ENCODE measurements around the gene DNAH7. TPM values are rescaled to one million over a fixed set of nuclear protein-coding genes. Genes with fewer than 3 reads are reported as not detected.

Gene DNAH7
- total and polyA plus RNA-seq, 2 of the 4 experiments (the other 2 are of a cell fraction), result 0.22 to 0.36 TPM

DNA sequence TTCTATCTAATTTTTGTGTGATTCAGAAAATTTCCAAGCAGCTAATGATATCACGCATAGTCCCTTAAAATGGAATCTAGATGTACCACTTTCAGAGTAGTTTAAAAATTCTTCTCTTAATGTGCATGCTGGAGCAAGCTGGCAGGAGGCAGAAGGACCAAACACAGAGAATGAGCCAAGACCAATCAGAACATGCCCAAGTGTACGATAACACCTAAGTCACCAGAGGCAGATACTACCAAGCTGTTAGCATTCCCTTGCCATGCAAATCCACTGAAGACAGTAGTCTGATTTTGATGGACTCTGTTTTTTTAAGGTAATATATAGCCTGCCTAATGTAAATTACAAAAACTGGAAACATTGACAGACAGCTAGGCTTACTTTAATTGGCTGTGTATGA lies 109.3 kb downstream of the DNAH7 start:
- no CpG with 5 or more reads among the region's 2 CpGs for WGBS, 2 experiments (ENCODE audit: extremely low coverage in 2 of 2, insufficient read length in 1 of 2)
- no peak for ATAC-seq (ENCODE audit: low read depth)
- Histone ChIP-seq H2BK120ac (ENCODE audit: low read depth, low read length) (no peak overlapping the region), H3K4me3 (ENCODE audit: insufficient read depth, low read depth, low read length) (no peak overlapping the region), H3K9me3 (ENCODE audit: control insufficient read depth, insufficient read depth, low read length) (no peaks in the 10 kb centered on the region), H3K14ac (replicated peaks; ENCODE audit: low read depth, low read length) (no peak overlapping the region), H3K9me1 (ENCODE audit: insufficient read depth, low read length) (no peaks in the 10 kb centered on the region), H3K36me3 (ENCODE audit: control insufficient read depth, insufficient read depth, low read length) (no peaks in the 10 kb centered on the region), H3K79me1 (ENCODE audit: low read depth in 1 of 2, low read length in 2 of 2) (no peaks in the 10 kb centered on the region), H2BK20ac (ENCODE audit: low read depth, low read length) (no peak overlapping the region), H4K20me1 (ENCODE audit: insufficient read depth, low read length) (no peaks in the 10 kb centered on the region), H3K27ac (ENCODE audit: insufficient read depth, low read length) (no peak overlapping the region), H3K9ac (ENCODE audit: low read depth, low read length) (no peak overlapping the region), H3K56ac (ENCODE audit: extremely low read depth, insufficient read depth, low read length) (no peak overlapping the region), H2AK9ac (replicated peaks; ENCODE audit: low read depth, low read length, poor library complexity) (no peak overlapping the region), H4K8ac (ENCODE audit: low read depth in 2 of 2, low read length in 2 of 2) (no peak overlapping the region), H3K27me3 (ENCODE audit: control insufficient read depth, insufficient read depth, low read length) (no peaks in the 10 kb centered on the region; the same call in 1 of the 2 replicates), H3K18ac (ENCODE audit: low read depth, low read length) (no peak overlapping the region), H3K4me1 (ENCODE audit: control insufficient read depth, insufficient read depth, low read length) (no peaks in the 10 kb centered on the region), H2BK15ac (ENCODE audit: low read depth, low read length) (no peak overlapping the region), H2AK5ac (ENCODE audit: low read depth, low read length) (no peak overlapping the region), H4K91ac (ENCODE audit: insufficient read depth, low read depth, low read length) (no peak overlapping the region), H4K5ac (ENCODE audit: low read depth, low read length) (no peak overlapping the region), H3K4ac (ENCODE audit: low read depth, low read length) (no peak overlapping the region), H2BK5ac (ENCODE audit: low read depth, low read length, poor library complexity, severe bottlenecking) (no peak overlapping the region), H3K23ac (ENCODE audit: low read depth, low read length) (no peak overlapping the region), H2AFZ (replicated peaks; ENCODE audit: low read length, poor library complexity) (no peak overlapping the region), H3K4me2 (ENCODE audit: low read depth, low read length) (no peak overlapping the region)
- DNase-seq, result no peak
- in situ Hi-C loops (cut with MboI; ENCODE audit: low sequenced_read_pairs) (no loop called here), intact Hi-C loops (cut with micrococcal nuclease) (loop anchor here (5.0 kb wide), 1 partner anchor 1232 kb away; no protein-coding TSS in a partner anchor), dilution Hi-C loops (cut with HindIII; ENCODE audit: low sequenced_read_pairs, unreplicated experiment) (no loop called here)
- CTCF ChIA-PET, result interaction anchor here (0.7 kb wide), 1 partner anchor 265 kb away, joined by 3 read pairs; no protein-coding TSS in a partner anchor
- POLR2A ChIA-PET (ENCODE audit: unreplicated experiment), result no interaction called here
- TF ChIP-seq, protein P1, sequence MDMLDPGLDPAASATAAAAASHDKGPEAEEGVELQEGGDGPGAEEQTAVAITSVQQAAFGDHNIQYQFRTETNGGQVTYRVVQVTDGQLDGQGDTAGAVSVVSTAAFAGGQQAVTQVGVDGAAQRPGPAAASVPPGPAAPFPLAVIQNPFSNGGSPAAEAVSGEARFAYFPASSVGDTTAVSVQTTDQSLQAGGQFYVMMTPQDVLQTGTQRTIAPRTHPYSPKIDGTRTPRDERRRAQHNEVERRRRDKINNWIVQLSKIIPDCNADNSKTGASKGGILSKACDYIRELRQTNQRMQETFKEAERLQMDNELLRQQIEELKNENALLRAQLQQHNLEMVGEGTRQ (IDR thresholded peaks at IDR 0.05; ENCODE audit: low read depth, low read length), result no peak
- TF ChIP-seq POLR2A (IDR thresholded peaks at IDR 0.05; ENCODE audit: low read depth, low read length) (no peak), RCOR1 (IDR thresholded peaks at IDR 0.05; ENCODE audit: insufficient replicate concordance, low read length) (no peak), SMC3 (IDR thresholded peaks at IDR 0.05; ENCODE audit: low read depth, low read length) (no peak), MXI1 (IDR thresholded peaks at IDR 0.05; ENCODE audit: borderline replicate concordance, low read depth, low read length) (no peak), MAFK (IDR thresholded peaks at IDR 0.05; ENCODE audit: low read depth, low read length) (no peak), RFX5 (IDR thresholded peaks at IDR 0.05; ENCODE audit: low read depth, low read length) (no peak), BHLHE40 (IDR thresholded peaks at IDR 0.05; ENCODE audit: low read depth, low read length) (no peak), CEBPB (IDR thresholded peaks at IDR 0.05; ENCODE audit: low read depth, low read length) (no peak)
- TF ChIP-seq, protein P2, sequence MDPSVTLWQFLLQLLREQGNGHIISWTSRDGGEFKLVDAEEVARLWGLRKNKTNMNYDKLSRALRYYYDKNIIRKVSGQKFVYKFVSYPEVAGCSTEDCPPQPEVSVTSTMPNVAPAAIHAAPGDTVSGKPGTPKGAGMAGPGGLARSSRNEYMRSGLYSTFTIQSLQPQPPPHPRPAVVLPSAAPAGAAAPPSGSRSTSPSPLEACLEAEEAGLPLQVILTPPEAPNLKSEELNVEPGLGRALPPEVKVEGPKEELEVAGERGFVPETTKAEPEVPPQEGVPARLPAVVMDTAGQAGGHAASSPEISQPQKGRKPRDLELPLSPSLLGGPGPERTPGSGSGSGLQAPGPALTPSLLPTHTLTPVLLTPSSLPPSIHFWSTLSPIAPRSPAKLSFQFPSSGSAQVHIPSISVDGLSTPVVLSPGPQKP (IDR thresholded peaks at IDR 0.05; ENCODE audit: borderline replicate concordance, low read depth, low read length), result no peak
- BruUV-seq (replicated peaks), result no TSS peak

Measured in IMR-90 (cell line).